HCT116 (cell line): Measurements from ENCODE around the gene ZNF626. TPM values are rescaled to one million over a fixed set of nuclear protein-coding genes. Genes with fewer than 3 reads are reported as not detected.

Experiments
- ATAC-seq: fragments of 200-7000 bp; cut with Tn5 transposase; 2 replicates; pipeline ENCODE4 v1.9.1; 2020; ENCODE audit warnings: mild to moderate bottlenecking, moderate library complexity
- BruUV-seq: library from RNA; stranded (reverse); fragments of 400-500 nt; replicated peaks from 2 replicates; lab custom pipeline; 2021; lab: Mats Ljungman, UMichigan
- CTCF ChIA-PET: fragments of 300-600 bp; sonication (Branson Sonifier 250); formaldehyde crosslinking; loops from one replicate; lab custom pipeline; 2021; ENCODE audit warnings: antibody characterized with exemption; lab: Charles Lee
- POLR2A ChIA-PET: fragments of 300-600, 350-600 bp; sonication (Branson Sonifier 250); formaldehyde crosslinking; loops from one replicate; lab custom pipeline; 2021; ENCODE audit warnings: antibody characterized with exemption; lab: Charles Lee
- RAD21 ChIA-PET, 2 experiments: fragments of 300-600 bp; sonication (Branson Sonifier 250); formaldehyde crosslinking; loops; one replicate each; lab custom pipeline; 2023; ENCODE audit warnings: low total read pairs in 2 of 2; ENCODE audit not compliant: uncharacterized antibody in 2 of 2, unreplicated experiment in 2 of 2, low non-redundant PET in 1 of 2; lab: Charles Lee
- DNase-seq: peaks from one replicate; pipeline ENCODE4 v3.0.0-alpha.2; 2010; ENCODE audit warnings: low read depth, low spot score
- H2AFZ ChIP-seq: fragments of 200-600 bp; shearing (Covaris generic), sonication (generic); 2 replicates; pipeline ENCODE4 v1.6.1; 2017; ENCODE audit warnings: low read depth, mixed run types, mixed read lengths, antibody characterized with exemption, low read length; ENCODE audit not compliant: poor library complexity, severe bottlenecking
- H3K27ac ChIP-seq: 2 replicates; pipeline ENCODE4 v1.5.1; 2012; ENCODE audit warnings: low read depth, low read length
- H3K27me3 ChIP-seq: fragments of 200-600 bp; sonication (generic); 2 replicates; pipeline ENCODE4 v1.6.1; 2016; ENCODE audit warnings: mixed run types, low read length, mixed read lengths; ENCODE audit not compliant: insufficient read depth
- H3K36me3 ChIP-seq, 2 experiments: fragments of 200-500 bp in 1 of 2; fragments of 200-600 bp in 1 of 2; sonication (Bioruptor generic) in 1 of 2; sonication (generic) in 1 of 2; 2 replicates each; pipeline versions ENCODE4 v1.5.1 to v1.6.1; 2014 to 2016; ENCODE audit warnings: low read length in 2 of 2, inconsistent platforms in 1 of 2, mixed read lengths in 1 of 2, mixed run types in 1 of 2; ENCODE audit not compliant: insufficient read depth in 2 of 2, control insufficient read depth in 1 of 2
- H3K4me1 ChIP-seq, 2 experiments: fragments of 200-600 bp in 1 of 2; sonication (generic) in 1 of 2; 2 replicates each; pipeline versions ENCODE4 v1.5.1 to v1.6.1; 2012 to 2017; ENCODE audit warnings: low read length in 2 of 2, inconsistent platforms in 1 of 2, mild to moderate bottlenecking in 1 of 2, mixed read lengths in 1 of 2, mixed run types in 1 of 2, moderate library complexity in 1 of 2; ENCODE audit not compliant: insufficient read depth in 2 of 2, control insufficient read depth in 1 of 2
- H3K4me2 ChIP-seq: fragments of 200-600 bp; sonication (generic); 2 replicates; pipeline ENCODE4 v1.6.1; 2017; ENCODE audit warnings: mixed run types, low read length, mixed read lengths
- H3K4me3 ChIP-seq, 2 experiments: fragments of 200-600 bp in 1 of 2; sonication (generic) in 1 of 2; replicated peaks in 1 of 2; 2 replicates each; pipeline ENCODE4 v1.5.1; 2011 to 2016; ENCODE audit warnings: low read length in 2 of 2, control low read depth in 1 of 2, low read depth in 1 of 2, mild to moderate bottlenecking in 1 of 2, mixed read lengths in 1 of 2, mixed run types in 1 of 2
- H3K79me2 ChIP-seq: fragments of 200-600 bp; sonication (generic); 2 replicates; pipeline ENCODE4 v1.6.1; 2017; ENCODE audit warnings: mild to moderate bottlenecking, mixed run types, low read length, moderate library complexity, mixed read lengths; ENCODE audit not compliant: insufficient read depth
- H3K9ac ChIP-seq: fragments of 200-600 bp; sonication (generic); 2 replicates; pipeline ENCODE4 v1.6.1; 2016; ENCODE audit warnings: low read length, mixed read lengths
- H3K9me2 ChIP-seq: fragments of 200-600 bp; sonication (generic), shearing (Covaris generic); 2 replicates; pipeline ENCODE4 v1.6.1; 2017; ENCODE audit warnings: mixed run types, mild to moderate bottlenecking, moderate library complexity; ENCODE audit not compliant: insufficient read depth
- H3K9me3 ChIP-seq, 2 experiments: fragments of 200-500 bp in 1 of 2; fragments of 200-600 bp in 1 of 2; sonication (Bioruptor generic) in 1 of 2; sonication (generic) in 1 of 2; 2 replicates each; pipeline ENCODE4 v1.6.1; 2014 to 2017; ENCODE audit warnings: low read length in 2 of 2, mixed read lengths in 2 of 2, inconsistent platforms in 1 of 2, low read depth in 1 of 2, mild to moderate bottlenecking in 1 of 2, mixed run types in 1 of 2, moderate library complexity in 1 of 2; ENCODE audit not compliant: control insufficient read depth in 1 of 2, insufficient read depth in 1 of 2
- H4K20me1 ChIP-seq: fragments of 200-600 bp; sonication (generic), shearing (Covaris generic); 2 replicates; pipeline ENCODE4 v1.6.1; 2017; ENCODE audit warnings: mixed run types, mild to moderate bottlenecking, moderate library complexity; ENCODE audit not compliant: insufficient read depth
- EGR1 ChIP-seq: IDR thresholded peaks from 2 replicates; pipeline ENCODE4 v1.6.1; 2012; ENCODE audit warnings: low read depth
- ELF1 ChIP-seq: IDR thresholded peaks from 2 replicates; pipeline ENCODE4 v1.6.1; 2012; ENCODE audit warnings: low read depth, borderline replicate concordance
- EZH2 ChIP-seq: fragments of 200-600 bp; sonication (generic); IDR thresholded peaks from 2 replicates; pipeline ENCODE4 v1.6.1; 2017; ENCODE audit warnings: antibody characterized with exemption, mixed run types
- EZH2phosphoT487 ChIP-seq: fragments of 200-600 bp; IDR thresholded peaks from 2 replicates; pipeline ENCODE4 v1.6.1; 2018; ENCODE audit warnings: antibody characterized with exemption, borderline replicate concordance
- FOSL1 ChIP-seq: IDR thresholded peaks from 2 replicates; pipeline ENCODE4 v1.6.1; 2012; ENCODE audit warnings: low read depth
- JUND ChIP-seq: IDR thresholded peaks from 2 replicates; pipeline ENCODE4 v1.6.1; 2012
- POLR2A ChIP-seq: IDR thresholded peaks from 2 replicates; pipeline ENCODE4 v1.7.0; 2011; ENCODE audit warnings: borderline replicate concordance; ENCODE audit not compliant: insufficient read depth, insufficient read length; ENCODE audit errors: extremely low read depth
- POLR2AphosphoS5 ChIP-seq: IDR thresholded peaks from 2 replicates; pipeline ENCODE4 v1.6.1; 2011; ENCODE audit warnings: mild to moderate bottlenecking, low read depth, low read length, moderate library complexity
- RAD21 ChIP-seq: IDR thresholded peaks from 2 replicates; pipeline ENCODE4 v1.6.1; 2012; ENCODE audit warnings: low read depth, mild to moderate bottlenecking
- SIN3A ChIP-seq: IDR thresholded peaks from 2 replicates; pipeline ENCODE4 v1.6.1; 2012; ENCODE audit warnings: low read depth
- SP1 ChIP-seq: IDR thresholded peaks from 2 replicates; pipeline ENCODE4 v1.6.1; 2012; ENCODE audit warnings: low read depth
- SRF ChIP-seq: IDR thresholded peaks from 2 replicates; pipeline ENCODE4 v1.6.1; 2012; ENCODE audit warnings: low read depth
- TCF7L2 ChIP-seq: IDR thresholded peaks from 2 replicates; pipeline ENCODE4 v1.7.0; 2011; ENCODE audit warnings: borderline replicate concordance, inconsistent platforms; ENCODE audit not compliant: insufficient read depth, insufficient read length; ENCODE audit errors: extremely low read depth
- YY1 ChIP-seq: IDR thresholded peaks from 2 replicates; pipeline ENCODE4 v1.6.1; 2011; ENCODE audit warnings: low read length, low read depth, moderate library complexity, mild to moderate bottlenecking; ENCODE audit not compliant: insufficient replicate concordance; ENCODE audit errors: extremely low read depth
- ZFX ChIP-seq: fragments of 450-650 bp; IDR thresholded peaks from 2 replicates; pipeline ENCODE4 v1.6.1; 2017
- ZNF274 ChIP-seq: fragments of 200-500 bp; sonication (Bioruptor generic); IDR thresholded peaks from 2 replicates; pipeline ENCODE4 v1.6.1; 2014; ENCODE audit warnings: mild to moderate bottlenecking, low read depth, low read length, inconsistent platforms
- intact Hi-C: fragments of 100-400 bp; cut with micrococcal nuclease; formaldehyde crosslinking; loops from 2 replicates; pipeline ENCODE4 v1.10.0; 2022
- total RNA-seq: library from RNA; stranded (reverse); gene quantifications from one replicate; pipeline ENCODE4 v1.2.1, GENCODE V29; 2021; ENCODE audit not compliant: unreplicated experiment
- TF ChIP-seq, protein P1 (sequence below), 3 experiments: fragments of 200-600 bp in 1 of 3; sonication (generic) in 1 of 3; IDR thresholded peaks in 2 of 3; conservative IDR thresholded peaks in 1 of 3; 2 replicates each; pipeline ENCODE4 v1.5.1; 2012 to 2017; ENCODE audit warnings: low read depth in 2 of 3, low read length in 2 of 3, antibody characterized with exemption in 1 of 3, borderline replicate concordance in 1 of 3, control low read depth in 1 of 3, mild to moderate bottlenecking in 1 of 3, mixed read lengths in 1 of 3, mixed run types in 1 of 3, moderate library complexity in 1 of 3; ENCODE audit not compliant: insufficient read depth in 1 of 3
- TF ChIP-seq, protein P2 (sequence below): IDR thresholded peaks from 2 replicates; pipeline ENCODE4 v1.6.1; 2012; ENCODE audit warnings: low read depth
- TF ChIP-seq, protein P3 (sequence below): IDR thresholded peaks from 2 replicates; pipeline ENCODE4 v1.6.1; 2012

Gene ZNF626
- total RNA-seq, 1 experiment from 2014 or later = not detected

DNA sequence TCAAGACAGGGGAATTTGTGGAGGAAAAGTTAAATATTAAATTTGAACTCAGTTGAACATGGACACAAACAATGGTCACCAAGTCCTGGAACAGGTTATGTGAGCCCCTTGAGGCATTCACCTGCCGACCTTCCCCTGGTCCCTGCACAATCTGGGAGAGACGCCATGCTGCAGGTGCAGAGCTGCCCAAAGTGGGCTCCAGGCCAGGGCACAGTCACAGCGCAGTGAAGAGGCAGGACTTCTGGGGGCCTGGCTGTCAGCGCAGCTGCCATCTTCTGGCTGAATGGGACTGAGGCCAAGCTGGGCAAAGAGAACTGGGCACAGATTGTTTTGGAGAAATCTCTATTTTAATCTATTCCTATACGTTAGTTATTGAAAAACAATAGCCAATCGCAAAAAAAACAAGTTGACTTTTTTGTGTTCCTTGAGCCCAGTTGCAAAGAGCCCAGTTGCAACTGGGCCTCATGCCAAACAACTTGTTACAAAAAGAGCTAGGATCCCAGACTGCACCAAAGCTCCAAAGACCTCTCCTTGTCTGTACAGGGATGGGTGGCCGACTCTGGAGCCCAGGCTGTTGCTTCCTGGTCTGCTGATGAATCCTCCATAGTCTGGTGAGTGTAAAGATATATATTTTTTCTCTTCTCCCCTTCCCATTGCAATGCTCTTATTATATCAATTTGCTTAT lies 1.2 kb upstream of the ZNF626 start:
- no peaks in the 10 kb centered on the region for H3K9me2 ChIP-seq
- H3K9ac ChIP-seq = no peak overlapping the region
- H3K27me3 ChIP-seq = no peaks in the 10 kb centered on the region
- H3K4me3 ChIP-seq = no peak overlapping the region
- H3K27ac ChIP-seq = no peak overlapping the region
- no peak overlapping the region for H3K4me2 ChIP-seq
- no TSS peak for BruUV-seq
- no peaks in the 10 kb centered on the region for H4K20me1 ChIP-seq
- no peak for ATAC-seq
- RAD21 ChIA-PET = no interaction called here
- H3K36me3 ChIP-seq = no peaks in the 10 kb centered on the region
- no peak overlapping the region for H2AFZ ChIP-seq
- CTCF ChIA-PET = no interaction called here
- no peaks in the 10 kb centered on the region for H3K79me2 ChIP-seq
- no peak for DNase-seq
- H3K4me1 ChIP-seq = no peaks in the 10 kb centered on the region
- no peaks in the 10 kb centered on the region for H3K9me3 ChIP-seq
- intact Hi-C loops = no loop called here
- TF ChIP-seq, protein P1, sequence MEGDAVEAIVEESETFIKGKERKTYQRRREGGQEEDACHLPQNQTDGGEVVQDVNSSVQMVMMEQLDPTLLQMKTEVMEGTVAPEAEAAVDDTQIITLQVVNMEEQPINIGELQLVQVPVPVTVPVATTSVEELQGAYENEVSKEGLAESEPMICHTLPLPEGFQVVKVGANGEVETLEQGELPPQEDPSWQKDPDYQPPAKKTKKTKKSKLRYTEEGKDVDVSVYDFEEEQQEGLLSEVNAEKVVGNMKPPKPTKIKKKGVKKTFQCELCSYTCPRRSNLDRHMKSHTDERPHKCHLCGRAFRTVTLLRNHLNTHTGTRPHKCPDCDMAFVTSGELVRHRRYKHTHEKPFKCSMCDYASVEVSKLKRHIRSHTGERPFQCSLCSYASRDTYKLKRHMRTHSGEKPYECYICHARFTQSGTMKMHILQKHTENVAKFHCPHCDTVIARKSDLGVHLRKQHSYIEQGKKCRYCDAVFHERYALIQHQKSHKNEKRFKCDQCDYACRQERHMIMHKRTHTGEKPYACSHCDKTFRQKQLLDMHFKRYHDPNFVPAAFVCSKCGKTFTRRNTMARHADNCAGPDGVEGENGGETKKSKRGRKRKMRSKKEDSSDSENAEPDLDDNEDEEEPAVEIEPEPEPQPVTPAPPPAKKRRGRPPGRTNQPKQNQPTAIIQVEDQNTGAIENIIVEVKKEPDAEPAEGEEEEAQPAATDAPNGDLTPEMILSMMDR (IDR thresholded peaks at IDR 0.05 in 2 of 3, conservative IDR thresholded peaks at IDR 0.05 in 1 of 3; ENCODE audit: borderline replicate concordance in 1 of 3, insufficient read depth in 1 of 3, low read depth in 2 of 3, low read length in 2 of 3) = no peak
- TF ChIP-seq, protein P2, sequence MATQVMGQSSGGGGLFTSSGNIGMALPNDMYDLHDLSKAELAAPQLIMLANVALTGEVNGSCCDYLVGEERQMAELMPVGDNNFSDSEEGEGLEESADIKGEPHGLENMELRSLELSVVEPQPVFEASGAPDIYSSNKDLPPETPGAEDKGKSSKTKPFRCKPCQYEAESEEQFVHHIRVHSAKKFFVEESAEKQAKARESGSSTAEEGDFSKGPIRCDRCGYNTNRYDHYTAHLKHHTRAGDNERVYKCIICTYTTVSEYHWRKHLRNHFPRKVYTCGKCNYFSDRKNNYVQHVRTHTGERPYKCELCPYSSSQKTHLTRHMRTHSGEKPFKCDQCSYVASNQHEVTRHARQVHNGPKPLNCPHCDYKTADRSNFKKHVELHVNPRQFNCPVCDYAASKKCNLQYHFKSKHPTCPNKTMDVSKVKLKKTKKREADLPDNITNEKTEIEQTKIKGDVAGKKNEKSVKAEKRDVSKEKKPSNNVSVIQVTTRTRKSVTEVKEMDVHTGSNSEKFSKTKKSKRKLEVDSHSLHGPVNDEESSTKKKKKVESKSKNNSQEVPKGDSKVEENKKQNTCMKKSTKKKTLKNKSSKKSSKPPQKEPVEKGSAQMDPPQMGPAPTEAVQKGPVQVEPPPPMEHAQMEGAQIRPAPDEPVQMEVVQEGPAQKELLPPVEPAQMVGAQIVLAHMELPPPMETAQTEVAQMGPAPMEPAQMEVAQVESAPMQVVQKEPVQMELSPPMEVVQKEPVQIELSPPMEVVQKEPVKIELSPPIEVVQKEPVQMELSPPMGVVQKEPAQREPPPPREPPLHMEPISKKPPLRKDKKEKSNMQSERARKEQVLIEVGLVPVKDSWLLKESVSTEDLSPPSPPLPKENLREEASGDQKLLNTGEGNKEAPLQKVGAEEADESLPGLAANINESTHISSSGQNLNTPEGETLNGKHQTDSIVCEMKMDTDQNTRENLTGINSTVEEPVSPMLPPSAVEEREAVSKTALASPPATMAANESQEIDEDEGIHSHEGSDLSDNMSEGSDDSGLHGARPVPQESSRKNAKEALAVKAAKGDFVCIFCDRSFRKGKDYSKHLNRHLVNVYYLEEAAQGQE = no peak
- TF ChIP-seq POLR2AphosphoS5 (no peak), FOSL1 (no peak), EZH2phosphoT487 (no peak), JUND (no peak), POLR2A (no peak), YY1 (no peak), ZNF274 (no peak), SIN3A (no peak), RAD21 (no peak), TCF7L2 (no peak), ZFX (no peak), EGR1 (no peak), EZH2 (no peak), SP1 (no peak), SRF (no peak), ELF1 (no peak)
- TF ChIP-seq, protein P3, sequence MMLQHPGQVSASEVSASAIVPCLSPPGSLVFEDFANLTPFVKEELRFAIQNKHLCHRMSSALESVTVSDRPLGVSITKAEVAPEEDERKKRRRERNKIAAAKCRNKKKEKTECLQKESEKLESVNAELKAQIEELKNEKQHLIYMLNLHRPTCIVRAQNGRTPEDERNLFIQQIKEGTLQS = no peak
- POLR2A ChIA-PET = no interaction called here
